ENCODE measurements around the gene MEIS2.

The MEIS2 gene

DNA sequence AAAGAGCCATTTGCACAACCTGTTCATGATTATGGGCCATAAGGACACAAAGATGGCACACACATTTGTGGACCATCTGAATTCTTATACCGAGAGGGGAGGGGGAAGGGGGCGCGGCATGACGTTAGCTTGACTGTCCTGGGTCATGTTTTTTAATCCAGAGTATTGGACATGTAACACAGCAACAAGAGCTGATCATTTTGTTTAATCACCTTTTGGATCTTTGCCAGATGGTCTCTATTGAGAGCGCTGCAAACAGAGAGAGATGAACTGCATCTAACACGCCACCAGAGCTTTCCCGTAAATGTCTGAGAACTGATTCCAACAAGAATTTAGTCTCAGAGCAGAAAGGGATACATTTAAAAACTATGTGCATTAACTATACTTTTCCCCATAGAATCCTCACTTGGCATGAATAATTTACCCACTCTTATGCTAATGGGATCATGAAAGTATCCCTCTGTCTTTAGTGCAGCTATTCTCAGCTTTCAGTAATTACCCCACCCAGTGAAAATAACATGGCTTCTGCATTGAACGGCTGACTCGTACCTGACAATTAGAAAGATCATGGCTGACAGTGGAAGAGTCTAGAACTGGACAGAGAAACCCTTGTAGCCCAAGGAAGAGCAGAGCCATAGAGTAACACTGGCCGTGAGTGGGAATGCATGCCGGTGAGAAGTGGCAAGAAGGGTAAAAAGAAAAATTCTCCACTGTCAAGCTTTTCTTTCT, 22.6 kb downstream of the MEIS2 start:
- H3K9ac ChIP-seq (ENCODE audit: low read depth, low read length): no peak overlapping the region
- DNase-seq (no peak), ATAC-seq (ENCODE audit: insufficient read depth, low read depth) (no peak)
- H3K4me2 ChIP-seq (ENCODE audit: insufficient read depth, low read length): no peak overlapping the region
- H3K9me3 ChIP-seq (ENCODE audit: insufficient read depth, low read length, severe bottlenecking): no peaks in the 10 kb centered on the region
- no peaks in the 10 kb centered on the region for H3K27me3 ChIP-seq (ENCODE audit: insufficient read depth, low read length, poor library complexity)
- no peaks in the 10 kb centered on the region for H3K36me3 ChIP-seq (ENCODE audit: insufficient read depth, low read length)
- H3K4me1 ChIP-seq (ENCODE audit: insufficient read depth, low read length): no peaks in the 10 kb centered on the region
- no peak overlapping the region for H3K27ac ChIP-seq (ENCODE audit: low read length)
- H4K20me1 ChIP-seq (ENCODE audit: insufficient read depth, low read length): no peaks in the 10 kb centered on the region
- no peaks in the 10 kb centered on the region for H3K79me2 ChIP-seq (ENCODE audit: insufficient read depth, low read length)
- no peak overlapping the region for H2AFZ ChIP-seq (ENCODE audit: low read depth, low read length)
- TF ChIP-seq EZH2 (IDR thresholded peaks at IDR 0.05; ENCODE audit: borderline replicate concordance, low read depth, low read length, severe bottlenecking): no peak
- TF ChIP-seq, protein P1, sequence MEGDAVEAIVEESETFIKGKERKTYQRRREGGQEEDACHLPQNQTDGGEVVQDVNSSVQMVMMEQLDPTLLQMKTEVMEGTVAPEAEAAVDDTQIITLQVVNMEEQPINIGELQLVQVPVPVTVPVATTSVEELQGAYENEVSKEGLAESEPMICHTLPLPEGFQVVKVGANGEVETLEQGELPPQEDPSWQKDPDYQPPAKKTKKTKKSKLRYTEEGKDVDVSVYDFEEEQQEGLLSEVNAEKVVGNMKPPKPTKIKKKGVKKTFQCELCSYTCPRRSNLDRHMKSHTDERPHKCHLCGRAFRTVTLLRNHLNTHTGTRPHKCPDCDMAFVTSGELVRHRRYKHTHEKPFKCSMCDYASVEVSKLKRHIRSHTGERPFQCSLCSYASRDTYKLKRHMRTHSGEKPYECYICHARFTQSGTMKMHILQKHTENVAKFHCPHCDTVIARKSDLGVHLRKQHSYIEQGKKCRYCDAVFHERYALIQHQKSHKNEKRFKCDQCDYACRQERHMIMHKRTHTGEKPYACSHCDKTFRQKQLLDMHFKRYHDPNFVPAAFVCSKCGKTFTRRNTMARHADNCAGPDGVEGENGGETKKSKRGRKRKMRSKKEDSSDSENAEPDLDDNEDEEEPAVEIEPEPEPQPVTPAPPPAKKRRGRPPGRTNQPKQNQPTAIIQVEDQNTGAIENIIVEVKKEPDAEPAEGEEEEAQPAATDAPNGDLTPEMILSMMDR (IDR thresholded peaks at IDR 0.05; ENCODE audit: borderline replicate concordance, extremely low read depth, low read length, poor library complexity, severe bottlenecking): no peak
- no peak overlapping the region for H3K4me3 ChIP-seq (ENCODE audit: low read depth in 1 of 2, low read length in 2 of 2)

DNA sequence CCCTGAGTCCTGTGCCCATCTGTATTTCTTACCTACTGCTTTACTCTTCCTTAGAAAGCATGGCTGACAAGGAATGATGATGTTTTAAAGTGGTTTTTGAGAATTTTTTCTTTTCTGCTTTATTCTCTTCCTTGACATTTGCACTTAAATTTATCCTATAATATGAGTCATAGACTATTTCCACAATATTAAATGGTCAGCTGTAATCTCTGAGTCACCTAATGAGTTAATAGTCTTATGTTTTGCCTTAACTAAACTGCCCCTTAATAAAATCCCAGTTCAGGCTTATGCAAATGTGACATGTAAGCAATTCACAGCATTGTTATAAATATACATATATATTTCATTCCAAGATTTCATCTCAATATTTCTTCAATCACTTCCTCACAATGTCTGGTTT, 23.8 kb downstream of the MEIS2 start:
- H4K20me1 ChIP-seq (ENCODE audit: insufficient read depth, low read length): no peaks in the 10 kb centered on the region
- H3K9me3 ChIP-seq (ENCODE audit: insufficient read depth, low read length, severe bottlenecking): no peaks in the 10 kb centered on the region
- no peaks in the 10 kb centered on the region for H3K79me2 ChIP-seq (ENCODE audit: insufficient read depth, low read length)
- no peak for DNase-seq
- no peak overlapping the region for H3K4me3 ChIP-seq (ENCODE audit: low read depth in 1 of 2, low read length in 2 of 2)
- no peak for ATAC-seq (ENCODE audit: insufficient read depth, low read depth)
- TF ChIP-seq EZH2 (IDR thresholded peaks at IDR 0.05; ENCODE audit: borderline replicate concordance, low read depth, low read length, severe bottlenecking): no peak
- TF ChIP-seq, protein P1 (IDR thresholded peaks at IDR 0.05; ENCODE audit: borderline replicate concordance, extremely low read depth, low read length, poor library complexity, severe bottlenecking): no peak
- H3K4me1 ChIP-seq (ENCODE audit: insufficient read depth, low read length): no peaks in the 10 kb centered on the region
- no peak overlapping the region for H3K9ac ChIP-seq (ENCODE audit: low read depth, low read length)
- H3K27ac ChIP-seq (ENCODE audit: low read length): no peak overlapping the region
- H3K27me3 ChIP-seq (ENCODE audit: insufficient read depth, low read length, poor library complexity): no peaks in the 10 kb centered on the region
- no peak overlapping the region for H3K4me2 ChIP-seq (ENCODE audit: insufficient read depth, low read length)
- no peak overlapping the region for H2AFZ ChIP-seq (ENCODE audit: low read depth, low read length)
- H3K36me3 ChIP-seq (ENCODE audit: insufficient read depth, low read length): no peaks in the 10 kb centered on the region

DNA sequence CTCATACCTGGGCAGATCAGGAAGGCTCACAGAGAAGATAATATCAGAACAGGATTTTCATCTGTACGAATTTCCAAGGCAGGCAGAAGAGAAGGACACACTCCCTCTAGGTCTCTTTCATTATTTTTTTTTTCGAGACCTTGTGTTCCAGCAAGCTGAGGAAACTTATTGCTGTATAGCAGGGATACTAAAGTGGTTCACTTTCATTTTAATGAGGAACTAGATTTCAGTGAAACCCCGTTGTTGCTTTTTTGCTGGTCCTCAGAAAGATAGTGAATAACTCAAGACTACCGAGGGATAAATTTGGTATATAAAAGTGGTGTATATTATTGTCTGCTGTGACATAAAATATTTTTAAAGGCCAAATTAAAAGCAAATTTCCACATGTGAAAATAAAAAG, 24.6 kb downstream of the MEIS2 start:
- Histone ChIP-seq H3K9me3 (ENCODE audit: insufficient read depth, low read length, severe bottlenecking) (no peaks in the 10 kb centered on the region), H3K79me2 (ENCODE audit: insufficient read depth, low read length) (no peaks in the 10 kb centered on the region), H3K4me3 (ENCODE audit: low read depth in 1 of 2, low read length in 2 of 2) (no peak overlapping the region), H3K4me2 (ENCODE audit: insufficient read depth, low read length) (no peak overlapping the region), H3K27ac (ENCODE audit: low read length) (no peak overlapping the region), H3K36me3 (ENCODE audit: insufficient read depth, low read length) (no peaks in the 10 kb centered on the region), H3K4me1 (ENCODE audit: insufficient read depth, low read length) (no peaks in the 10 kb centered on the region), H4K20me1 (ENCODE audit: insufficient read depth, low read length) (no peaks in the 10 kb centered on the region), H3K27me3 (ENCODE audit: insufficient read depth, low read length, poor library complexity) (no peaks in the 10 kb centered on the region), H3K9ac (ENCODE audit: low read depth, low read length) (no peak overlapping the region), H2AFZ (ENCODE audit: low read depth, low read length) (no peak overlapping the region)
- DNase-seq (no peak), ATAC-seq (ENCODE audit: insufficient read depth, low read depth) (no peak)
- TF ChIP-seq EZH2 (IDR thresholded peaks at IDR 0.05; ENCODE audit: borderline replicate concordance, low read depth, low read length, severe bottlenecking): no peak
- TF ChIP-seq, protein P1 (IDR thresholded peaks at IDR 0.05; ENCODE audit: borderline replicate concordance, extremely low read depth, low read length, poor library complexity, severe bottlenecking): no peak

All from DND-41 (cell line).